ENCODE measurements around the gene PSMD8. TPM values are rescaled to one million over a fixed set of nuclear protein-coding genes. Genes with fewer than 3 reads are reported as not detected.
"Not testable (repeated sequence)": the region's sequence is repeated elsewhere in the genome, so short reads cannot be mapped to it uniquely, and the experiment has no call there.

The PSMD8 gene
- total RNA-seq, 1 experiment from 2014 or later: 352 TPM

- Histone ChIP-seq H3K9me3 (replicated peaks) (no peaks in the 10 kb centered on the region), H3K27me3 (no peaks in the 10 kb centered on the region), H3K4me1 (0 out of 2 replicates have a peak, but pooled peaks cover 1% of the 10 kb centered on the region), H3K4me3 (no peak overlapping the region), H3K27ac (no peak overlapping the region), H3K36me3 (no peaks in the 10 kb centered on the region)
- no peak for DNase-seq
Observed at GRCh38 chr19:38404858-38405257, 30.5 kb downstream of the PSMD8 start.

- no peak for DNase-seq
- no peaks in the 10 kb centered on the region for H3K27me3 ChIP-seq
Observed at GRCh38 chr19:38405276-38405675, 30.9 kb downstream of the PSMD8 start.

GRCh38 chr19:38409631-38410133 is 35.3 kb downstream of the PSMD8 start:
- Histone ChIP-seq H3K4me1 (peaks cover 24% of the 10 kb centered on the region), H3K27me3 (no peaks in the 10 kb centered on the region), H3K4me3 (no peak overlapping the region), H3K27ac (no peak overlapping the region), H3K9me3 (replicated peaks) (no peaks in the 10 kb centered on the region), H3K36me3 (no peaks in the 10 kb centered on the region)
- DNase-seq: peak in 1 of 2 experiments; percentile 46

More at GRCh38 chr19:38405276-38405675, 30.9 kb downstream of the PSMD8 start:
- Histone ChIP-seq H3K36me3 (no peaks in the 10 kb centered on the region), H3K4me1 (0 out of 2 replicates have a peak, but pooled peaks cover 5% of the 10 kb centered on the region), H3K27ac (no peak overlapping the region), H3K9me3 (replicated peaks) (no peaks in the 10 kb centered on the region), H3K4me3 (no peak overlapping the region)

- not testable (repeated sequence) for H3K27ac ChIP-seq; H3K36me3 ChIP-seq; DNase-seq; H3K9me3 ChIP-seq (replicated peaks); H3K27me3 ChIP-seq; H3K4me3 ChIP-seq
- peaks cover 24% of the 10 kb centered on the region for H3K4me1 ChIP-seq
Observed at GRCh38 chr19:38410407-38410806, 36.0 kb downstream of the PSMD8 start.

GRCh38 chr19:38411041-38411712 is 36.8 kb downstream of the PSMD8 start:
- no peak for DNase-seq
- H3K36me3 ChIP-seq: no peaks in the 10 kb centered on the region
- H3K27ac ChIP-seq: no peak overlapping the region
- H3K4me1 ChIP-seq: peaks cover 24% of the 10 kb centered on the region
- H3K9me3 ChIP-seq (replicated peaks): no peaks in the 10 kb centered on the region
- no peak overlapping the region for H3K4me3 ChIP-seq
- no peaks in the 10 kb centered on the region for H3K27me3 ChIP-seq

- H3K4me3 ChIP-seq; H3K27me3 ChIP-seq; H3K9me3 ChIP-seq (replicated peaks); DNase-seq; H3K27ac ChIP-seq; H3K36me3 ChIP-seq: not testable (repeated sequence)
- H3K4me1 ChIP-seq: peaks cover 24% of the 10 kb centered on the region
Observed at GRCh38 chr19:38411898-38412297, 37.5 kb downstream of the PSMD8 start.

GRCh38 chr19:38412491-38412890 is 38.1 kb downstream of the PSMD8 start:
- H3K4me3 ChIP-seq: no peak overlapping the region
- peak in 1 of 2 experiments; percentile 53 for DNase-seq
- no peaks in the 10 kb centered on the region for H3K9me3 ChIP-seq (replicated peaks)
- H3K36me3 ChIP-seq: no peaks in the 10 kb centered on the region
- no peaks in the 10 kb centered on the region for H3K27me3 ChIP-seq
- peak overlapping the region; percentile 34 for H3K27ac ChIP-seq
- H3K4me1 ChIP-seq: peaks cover 28% of the 10 kb centered on the region

GRCh38 chr19:38412961-38413360 is 38.6 kb downstream of the PSMD8 start:
- Histone ChIP-seq H3K4me3 (no peak overlapping the region), H3K4me1 (peaks cover 30% of the 10 kb centered on the region), H3K27ac (peak overlapping the region; percentile 34), H3K36me3 (no peaks in the 10 kb centered on the region), H3K27me3 (no peaks in the 10 kb centered on the region), H3K9me3 (replicated peaks) (no peaks in the 10 kb centered on the region)
- peak; percentile 77 to 84 for DNase-seq

- Histone ChIP-seq H3K27ac (peak overlapping the region; percentile 34; the same call in 1 of the 2 replicates), H3K4me3 (no peak overlapping the region), H3K27me3 (no peaks in the 10 kb centered on the region), H3K4me1 (peaks cover 33% of the 10 kb centered on the region), H3K36me3 (no peaks in the 10 kb centered on the region), H3K9me3 (replicated peaks) (no peaks in the 10 kb centered on the region)
- DNase-seq: no peak
Observed at GRCh38 chr19:38413416-38413815, 39.0 kb downstream of the PSMD8 start.

- DNase-seq: no peak
Observed at GRCh38 chr19:38417146-38417543, 42.8 kb downstream of the PSMD8 start.

GRCh38 chr19:38417544-38418506 is 43.5 kb downstream of the PSMD8 start:
- peak overlapping the region; percentile 47 for H3K4me3 ChIP-seq
- no peaks in the 10 kb centered on the region for H3K9me3 ChIP-seq (replicated peaks)
- no peaks in the 10 kb centered on the region for H3K27me3 ChIP-seq
- no peak overlapping the region for H3K27ac ChIP-seq
- DNase-seq: peak; percentile 72 to 74
- peaks cover 18% of the 10 kb centered on the region for H3K4me1 ChIP-seq
- no peaks in the 10 kb centered on the region for H3K36me3 ChIP-seq

More at GRCh38 chr19:38417146-38417543, 42.8 kb downstream of the PSMD8 start:
- no peak overlapping the region for H3K27ac ChIP-seq
- no peaks in the 10 kb centered on the region for H3K9me3 ChIP-seq (replicated peaks)
- H3K27me3 ChIP-seq: no peaks in the 10 kb centered on the region
- no peak overlapping the region for H3K4me3 ChIP-seq
- no peaks in the 10 kb centered on the region for H3K36me3 ChIP-seq
- peaks cover 24% of the 10 kb centered on the region for H3K4me1 ChIP-seq

- H3K4me3 ChIP-seq: no peak overlapping the region
- H3K27ac ChIP-seq: no peak overlapping the region
- H3K4me1 ChIP-seq: peaks cover 12% of the 10 kb centered on the region; the same call in 1 of the 2 replicates
- no peaks in the 10 kb centered on the region for H3K9me3 ChIP-seq (replicated peaks)
- H3K36me3 ChIP-seq: no peaks in the 10 kb centered on the region
- DNase-seq: no peak
- H3K27me3 ChIP-seq: no peaks in the 10 kb centered on the region
Observed at GRCh38 chr19:38420935-38421334, 46.6 kb downstream of the PSMD8 start.

- H3K27me3 ChIP-seq: no peaks in the 10 kb centered on the region
- no peaks in the 10 kb centered on the region for H3K36me3 ChIP-seq
- H3K9me3 ChIP-seq (replicated peaks): no peaks in the 10 kb centered on the region
- no peak overlapping the region for H3K4me3 ChIP-seq
- peaks cover 16% of the 10 kb centered on the region; the same call in 1 of the 2 replicates for H3K4me1 ChIP-seq
- no peak overlapping the region for H3K27ac ChIP-seq
- DNase-seq: no peak
Observed at GRCh38 chr19:38421856-38422255, 47.5 kb downstream of the PSMD8 start.

GRCh38 chr19:38422438-38422837 is 48.1 kb downstream of the PSMD8 start:
- Histone ChIP-seq H3K27me3 (no peaks in the 10 kb centered on the region), H3K36me3 (no peaks in the 10 kb centered on the region), H3K4me1 (peaks cover 11% of the 10 kb centered on the region; the same call in 1 of the 2 replicates), H3K9me3 (replicated peaks) (no peaks in the 10 kb centered on the region), H3K27ac (no peak overlapping the region), H3K4me3 (no peak overlapping the region)
- no peak for DNase-seq

- Histone ChIP-seq H3K36me3 (no peaks in the 10 kb centered on the region), H3K9me3 (replicated peaks) (no peaks in the 10 kb centered on the region), H3K4me1 (peaks cover 6% of the 10 kb centered on the region; the same call in 1 of the 2 replicates), H3K27ac (no peak overlapping the region), H3K4me3 (no peak overlapping the region), H3K27me3 (no peaks in the 10 kb centered on the region)
- DNase-seq: no peak
Observed at GRCh38 chr19:38424272-38424671, 49.9 kb downstream of the PSMD8 start.
